Stomach smooth muscle (tissue), 2 donors: Measurements from ENCODE around the gene RABGAP1L.

Experiments
- H3K27ac ChIP-seq: one replicate; pipeline ENCODE4 v1.7.0; 2013; ENCODE audit warnings: mild to moderate bottlenecking, low read length, inconsistent platforms
- H3K27me3 ChIP-seq, 2 donors: one replicate each; pipeline ENCODE4 v1.7.0; 2013; ENCODE audit warnings: low read length in 2 of 2; ENCODE audit not compliant: insufficient read depth in 2 of 2, control insufficient read depth in 1 of 2
- H3K36me3 ChIP-seq, 2 donors: one replicate each; pipeline ENCODE4 v1.7.0; 2013; ENCODE audit warnings: low read length in 2 of 2; ENCODE audit not compliant: control insufficient read depth in 2 of 2, insufficient read depth in 2 of 2
- H3K4me1 ChIP-seq: one replicate; pipeline ENCODE4 v1.7.0; 2013; ENCODE audit warnings: low read length; ENCODE audit not compliant: control insufficient read depth, insufficient read depth
- H3K4me3 ChIP-seq, 2 donors: one replicate each; pipeline ENCODE4 v1.7.0; 2013; ENCODE audit warnings: low read length in 2 of 2
- H3K9ac ChIP-seq, 2 donors: one replicate each; pipeline ENCODE4 v1.7.0; 2013; ENCODE audit warnings: low read length in 2 of 2, mild to moderate bottlenecking in 1 of 2
- H3K9me3 ChIP-seq, 2 donors: one replicate each; pipeline ENCODE4 v1.7.0; 2013; ENCODE audit warnings: low read length in 2 of 2; ENCODE audit not compliant: control insufficient read depth in 2 of 2
- donor health status: healthy.
- donor health status: Pancreatic carcinoma.

Gene RABGAP1L

GRCh38 chr1:174746024-174746808 is 586.9 kb downstream of the RABGAP1L start:
- H3K9me3 ChIP-seq, result no peaks in the 10 kb centered on the region
- no peak overlapping the region for H3K27ac ChIP-seq
- H3K36me3 ChIP-seq, result no peaks in the 10 kb centered on the region
- H3K4me3 ChIP-seq, result no peak overlapping the region
- H3K27me3 ChIP-seq, result no peaks in the 10 kb centered on the region
- no peak overlapping the region for H3K9ac ChIP-seq
- no peaks in the 10 kb centered on the region for H3K4me1 ChIP-seq

- Histone ChIP-seq H3K27ac (no peak overlapping the region), H3K9me3 (no peaks in the 10 kb centered on the region), H3K27me3 (no peaks in the 10 kb centered on the region), H3K9ac (no peak overlapping the region), H3K4me3 (no peak overlapping the region), H3K36me3 (no peaks in the 10 kb centered on the region), H3K4me1 (no peaks in the 10 kb centered on the region)
Measured at GRCh38 chr1:174747613-174748012, 588.3 kb downstream of the RABGAP1L start.

GRCh38 chr1:174748586-174748985 is 589.3 kb downstream of the RABGAP1L start:
- no peaks in the 10 kb centered on the region for H3K27me3 ChIP-seq

GRCh38 chr1:174753131-174753530 is 593.8 kb downstream of the RABGAP1L start:
- no peaks in the 10 kb centered on the region for H3K36me3 ChIP-seq
- H3K27ac ChIP-seq, result no peak overlapping the region
- H3K27me3 ChIP-seq, result no peaks in the 10 kb centered on the region
- H3K9ac ChIP-seq, result no peak overlapping the region
- no peaks in the 10 kb centered on the region for H3K9me3 ChIP-seq
- no peak overlapping the region for H3K4me3 ChIP-seq
- no peaks in the 10 kb centered on the region for H3K4me1 ChIP-seq

More at GRCh38 chr1:174748586-174748985, 589.3 kb downstream of the RABGAP1L start:
- H3K27ac ChIP-seq, result no peak overlapping the region
- no peaks in the 10 kb centered on the region for H3K4me1 ChIP-seq
- H3K36me3 ChIP-seq, result no peaks in the 10 kb centered on the region
- H3K9ac ChIP-seq, result no peak overlapping the region
- no peak overlapping the region for H3K4me3 ChIP-seq
- no peaks in the 10 kb centered on the region for H3K9me3 ChIP-seq

- no peaks in the 10 kb centered on the region for H3K4me1 ChIP-seq
- H3K4me3 ChIP-seq, result no peak overlapping the region
- H3K36me3 ChIP-seq, result no peaks in the 10 kb centered on the region
- H3K27me3 ChIP-seq, result no peaks in the 10 kb centered on the region
- no peak overlapping the region for H3K9ac ChIP-seq
- no peak overlapping the region for H3K27ac ChIP-seq
- H3K9me3 ChIP-seq, result no peaks in the 10 kb centered on the region
Measured at GRCh38 chr1:174761335-174761734, 602.0 kb downstream of the RABGAP1L start.

GRCh38 chr1:174761901-174762585 is 602.7 kb downstream of the RABGAP1L start:
- Histone ChIP-seq H3K27me3 (no peaks in the 10 kb centered on the region), H3K4me3 (no peak overlapping the region), H3K4me1 (no peaks in the 10 kb centered on the region), H3K36me3 (no peaks in the 10 kb centered on the region), H3K27ac (no peak overlapping the region), H3K9ac (no peak overlapping the region), H3K9me3 (no peaks in the 10 kb centered on the region)

- Histone ChIP-seq H3K4me1 (no peaks in the 10 kb centered on the region), H3K27ac (no peak overlapping the region), H3K27me3 (no peaks in the 10 kb centered on the region), H3K9me3 (no peaks in the 10 kb centered on the region), H3K36me3 (no peaks in the 10 kb centered on the region), H3K4me3 (no peak overlapping the region), H3K9ac (no peak overlapping the region)
Measured at GRCh38 chr1:174764191-174764590, 604.9 kb downstream of the RABGAP1L start.

- Histone ChIP-seq H3K36me3 (no peaks in the 10 kb centered on the region), H3K4me1 (no peaks in the 10 kb centered on the region), H3K27ac (no peak overlapping the region), H3K27me3 (no peaks in the 10 kb centered on the region), H3K9me3 (no peaks in the 10 kb centered on the region), H3K9ac (no peak overlapping the region), H3K4me3 (no peak overlapping the region)
Measured at GRCh38 chr1:174766727-174767126, 607.4 kb downstream of the RABGAP1L start.

GRCh38 chr1:174768516-174768915 is 609.2 kb downstream of the RABGAP1L start:
- Histone ChIP-seq H3K36me3 (no peaks in the 10 kb centered on the region), H3K4me1 (no peaks in the 10 kb centered on the region), H3K9ac (no peak overlapping the region), H3K4me3 (no peak overlapping the region), H3K9me3 (no peaks in the 10 kb centered on the region), H3K27me3 (no peaks in the 10 kb centered on the region), H3K27ac (no peak overlapping the region)

GRCh38 chr1:174768949-174769348 is 609.6 kb downstream of the RABGAP1L start:
- Histone ChIP-seq H3K27me3 (no peaks in the 10 kb centered on the region), H3K9ac (no peak overlapping the region), H3K4me3 (no peak overlapping the region), H3K36me3 (no peaks in the 10 kb centered on the region), H3K27ac (no peak overlapping the region), H3K9me3 (no peaks in the 10 kb centered on the region), H3K4me1 (no peaks in the 10 kb centered on the region)

- H3K27me3 ChIP-seq, result no peaks in the 10 kb centered on the region
- no peaks in the 10 kb centered on the region for H3K36me3 ChIP-seq
- no peaks in the 10 kb centered on the region for H3K4me1 ChIP-seq
- H3K9me3 ChIP-seq, result no peaks in the 10 kb centered on the region
- H3K27ac ChIP-seq, result no peak overlapping the region
- no peak overlapping the region for H3K9ac ChIP-seq
- no peak overlapping the region for H3K4me3 ChIP-seq
Measured at GRCh38 chr1:174769961-174770549, 610.7 kb downstream of the RABGAP1L start.
